Keratinocyte (primary cell): ENCODE measurements around the gene SETD7.

Experiments
- EZH2 ChIP-seq: IDR thresholded peaks from one replicate; pipeline ENCODE4 v1.6.1; 2012; ENCODE audit warnings: inconsistent platforms, mild to moderate bottlenecking, low read length, moderate library complexity
- TF ChIP-seq, protein P1 (sequence below), 3 experiments: IDR thresholded peaks in 1 of 3; conservative IDR thresholded peaks in 1 of 3; optimal IDR thresholded peaks in 1 of 3; 2 replicates in 2 of 3; 3 replicates in 1 of 3; pipeline versions ENCODE3 to v1.5.1; 2011; ENCODE audit warnings: low read length in 3 of 3, mild to moderate bottlenecking in 3 of 3, moderate library complexity in 2 of 3, control low read depth in 1 of 3, inconsistent platforms in 1 of 3; ENCODE audit not compliant: insufficient read depth in 2 of 3; ENCODE audit errors: extremely low read depth in 1 of 3

GRCh38 chr4:139550724-139551429 lies 5.1 kb downstream of the SETD7 start:
- TF ChIP-seq, protein P1, sequence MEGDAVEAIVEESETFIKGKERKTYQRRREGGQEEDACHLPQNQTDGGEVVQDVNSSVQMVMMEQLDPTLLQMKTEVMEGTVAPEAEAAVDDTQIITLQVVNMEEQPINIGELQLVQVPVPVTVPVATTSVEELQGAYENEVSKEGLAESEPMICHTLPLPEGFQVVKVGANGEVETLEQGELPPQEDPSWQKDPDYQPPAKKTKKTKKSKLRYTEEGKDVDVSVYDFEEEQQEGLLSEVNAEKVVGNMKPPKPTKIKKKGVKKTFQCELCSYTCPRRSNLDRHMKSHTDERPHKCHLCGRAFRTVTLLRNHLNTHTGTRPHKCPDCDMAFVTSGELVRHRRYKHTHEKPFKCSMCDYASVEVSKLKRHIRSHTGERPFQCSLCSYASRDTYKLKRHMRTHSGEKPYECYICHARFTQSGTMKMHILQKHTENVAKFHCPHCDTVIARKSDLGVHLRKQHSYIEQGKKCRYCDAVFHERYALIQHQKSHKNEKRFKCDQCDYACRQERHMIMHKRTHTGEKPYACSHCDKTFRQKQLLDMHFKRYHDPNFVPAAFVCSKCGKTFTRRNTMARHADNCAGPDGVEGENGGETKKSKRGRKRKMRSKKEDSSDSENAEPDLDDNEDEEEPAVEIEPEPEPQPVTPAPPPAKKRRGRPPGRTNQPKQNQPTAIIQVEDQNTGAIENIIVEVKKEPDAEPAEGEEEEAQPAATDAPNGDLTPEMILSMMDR (optimal IDR thresholded peaks at IDR 0.05 in 1 of 3, IDR thresholded peaks at IDR 0.05 in 1 of 3, conservative IDR thresholded peaks at IDR 0.05 in 1 of 3; ENCODE audit: extremely low read depth in 1 of 3, insufficient read depth in 2 of 3, low read length in 3 of 3), result no peak
- no peak for TF ChIP-seq EZH2
